Stimulated activated CD4-positive, alpha-beta T cell treated with anti-CD3 and anti-CD28 coated beads, TNF-alpha, amount 100 ng/mL, for 24 hours (primary cell): ENCODE measurements around the gene RAET1G.
"Not testable (repeated sequence)": the region's sequence is repeated elsewhere in the genome, so short reads cannot be mapped to it uniquely, and the experiment has no call there.

Source experiments
- DNase-seq, 3 experiments: peaks; one replicate each; pipeline ENCODE4 v3.0.0-alpha.2; 2020; ENCODE audit warnings: low read depth in 3 of 3

RAET1G gene

DNA sequence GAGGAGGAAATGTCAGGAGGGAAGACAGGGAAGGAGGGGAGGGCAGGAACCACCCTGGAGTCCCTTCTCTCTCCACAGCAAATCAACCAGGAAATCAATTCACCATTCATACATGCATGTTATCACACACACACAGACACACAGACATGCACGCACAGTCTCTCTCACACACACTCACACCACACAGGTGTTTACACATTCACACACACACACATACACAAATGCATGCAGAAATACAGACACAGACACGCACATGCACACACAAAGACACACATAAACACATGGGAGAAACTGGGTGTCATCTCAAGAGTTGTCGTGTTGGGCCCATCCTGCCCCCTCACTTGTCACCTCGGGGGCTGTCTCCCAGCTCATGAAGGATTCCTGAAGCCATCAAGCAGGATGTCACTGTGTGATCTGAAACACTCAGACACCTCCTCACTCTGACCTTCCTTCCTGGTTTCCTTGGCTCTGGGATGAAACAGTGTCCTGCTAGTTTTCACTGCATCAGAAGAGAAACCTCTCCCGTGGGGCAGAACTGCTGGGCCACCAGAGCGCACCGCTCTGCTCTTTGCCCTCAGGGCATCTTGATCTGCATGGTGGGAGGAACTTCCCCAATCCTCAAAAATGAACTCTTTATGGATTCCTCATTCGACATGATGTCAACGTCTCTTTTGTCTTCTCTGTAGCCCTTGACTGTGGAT lies 9.2 kb downstream of the RAET1G start:
- no peak for DNase-seq

DNA sequence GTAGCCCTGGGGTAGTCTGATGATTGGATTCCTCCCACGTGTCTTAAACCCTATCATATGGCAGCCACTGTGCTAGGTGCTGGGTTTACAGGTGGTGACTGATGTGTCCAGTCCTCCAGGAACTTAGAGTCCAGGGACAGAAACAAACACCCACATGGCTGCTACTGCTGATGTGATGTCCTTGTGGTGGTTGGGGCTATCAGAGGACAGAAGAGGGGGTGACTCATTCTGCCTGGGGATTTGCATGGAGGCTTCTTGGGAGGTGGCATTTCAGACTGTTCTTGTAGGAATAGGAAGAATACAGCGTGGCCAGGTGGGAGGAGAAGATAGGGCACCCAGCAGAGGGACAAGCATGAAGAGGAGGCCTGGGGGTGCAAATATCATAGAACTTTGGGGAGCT lies 9.8 kb downstream of the RAET1G start:
- DNase-seq, result no peak

- DNase-seq, result not testable (repeated sequence)
Observed at GRCh38 chr6:149912680-149913079, 10.2 kb downstream of the RAET1G start.

GRCh38 chr6:149910721-149911151 lies 12.2 kb downstream of the RAET1G start:
- no peak for DNase-seq

DNA sequence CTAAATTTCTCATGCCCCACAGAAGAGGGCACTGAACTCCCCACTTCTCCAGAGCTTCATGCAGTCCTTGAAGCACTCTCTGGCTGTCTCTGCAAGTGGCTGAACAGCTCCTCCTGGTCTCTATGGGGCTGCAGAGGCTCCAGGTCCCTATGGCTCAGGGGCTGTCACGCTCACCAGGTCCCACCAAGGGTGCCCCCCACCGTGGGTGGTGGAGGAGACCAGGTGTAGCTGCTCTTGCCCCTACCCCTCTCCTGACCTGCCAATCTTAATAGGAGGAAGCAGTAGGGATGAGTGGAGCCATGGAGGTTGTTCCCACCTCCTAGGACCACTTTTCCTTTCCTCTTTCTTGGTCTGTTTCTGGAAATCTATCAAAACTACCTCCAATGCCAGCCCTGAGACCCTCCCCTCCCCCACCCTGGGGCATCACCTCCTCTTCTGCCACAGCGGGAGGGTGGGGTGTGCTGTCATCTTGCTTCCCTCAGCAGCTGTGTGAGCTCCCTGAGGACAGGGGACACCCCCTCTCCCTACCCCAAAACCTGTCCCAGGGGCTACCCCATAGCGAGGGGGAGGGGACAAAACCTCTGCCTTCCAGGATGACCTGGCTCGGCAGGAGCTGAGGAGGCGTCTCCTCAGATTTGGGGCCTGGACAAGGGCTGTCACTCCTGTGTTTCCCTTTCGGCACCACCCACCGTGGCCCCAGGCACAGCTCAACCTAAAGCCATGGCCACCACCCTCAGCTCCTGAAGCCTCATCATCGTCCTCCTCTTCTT lies 13.0 kb downstream of the RAET1G start:
- DNase-seq, result no peak

DNA sequence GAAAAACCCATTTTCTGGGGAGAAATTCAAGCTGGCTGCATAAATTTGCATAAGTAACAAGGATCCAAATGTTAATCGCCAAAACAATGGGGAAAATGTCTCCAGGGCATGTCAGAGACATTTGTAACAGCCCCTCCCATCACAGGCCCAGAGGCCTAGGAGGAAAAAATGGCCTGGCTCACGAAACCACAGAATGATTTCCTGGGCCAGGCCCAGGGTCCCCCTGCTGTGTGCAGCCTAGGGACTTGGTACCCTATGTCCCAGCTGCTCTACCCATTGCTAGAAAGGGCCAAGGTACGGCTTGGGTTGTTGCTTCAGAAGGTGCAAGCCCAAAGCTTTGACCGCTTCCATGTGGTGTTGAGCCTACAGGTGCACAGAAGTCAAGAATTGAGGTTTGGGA lies 14.4 kb downstream of the RAET1G start:
- not testable (repeated sequence) for DNase-seq

DNA sequence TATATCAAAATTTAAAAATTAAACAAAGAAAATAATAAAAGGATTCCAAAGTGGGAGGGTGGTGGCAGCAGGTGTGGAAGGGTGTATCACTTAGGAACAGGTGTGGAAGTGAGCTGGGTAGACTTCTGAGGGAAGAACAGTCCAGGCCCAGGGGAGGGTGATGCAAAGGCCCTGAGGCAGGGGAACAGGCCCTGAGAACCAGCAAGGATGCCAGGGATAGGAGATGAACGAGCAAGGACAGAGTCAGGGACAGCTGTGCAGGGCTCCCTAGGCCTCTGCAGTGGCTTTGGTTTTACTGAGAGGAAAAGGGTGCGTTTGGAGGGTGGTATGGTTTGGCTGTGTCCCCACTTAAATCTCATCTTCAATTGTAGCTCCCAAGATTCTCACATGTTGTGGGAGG lies 15.6 kb downstream of the RAET1G start:
- no peak for DNase-seq

GRCh38 chr6:149906405-149906804 lies 16.5 kb downstream of the RAET1G start:
- no peak for DNase-seq

- no peak for DNase-seq
Observed at GRCh38 chr6:149905911-149906371, 17.0 kb downstream of the RAET1G start.

DNA sequence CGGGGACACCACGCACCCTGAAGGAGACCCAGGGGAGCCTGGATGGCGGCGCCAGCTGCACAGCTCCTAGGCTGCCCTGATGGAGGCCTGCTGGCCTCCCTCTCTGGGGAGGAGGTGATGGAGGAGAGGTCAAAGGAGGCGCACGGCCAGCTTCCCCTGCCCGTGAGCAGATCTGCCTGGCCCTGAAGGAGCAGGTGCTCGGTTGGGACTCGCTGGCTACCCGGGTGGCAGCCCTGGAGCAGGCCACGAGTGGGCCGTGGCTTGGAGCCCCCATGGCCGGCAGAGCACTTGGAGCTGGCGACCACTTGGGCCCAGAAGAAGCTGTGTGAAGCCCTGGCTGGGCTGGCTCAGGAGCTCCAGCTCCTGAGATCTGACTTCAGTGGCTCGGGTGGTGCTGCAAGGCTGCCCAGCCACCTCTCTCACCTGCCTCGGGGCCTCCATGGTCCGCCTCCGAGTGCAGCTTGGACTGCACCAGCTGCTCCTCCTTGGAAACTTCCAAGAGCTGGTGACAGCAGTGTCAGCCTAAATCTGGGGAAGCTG lies 17.5 kb downstream of the RAET1G start:
- DNase-seq, result no peak

- DNase-seq, result no peak
Observed at GRCh38 chr6:149904661-149905370, 18.1 kb downstream of the RAET1G start.

DNA sequence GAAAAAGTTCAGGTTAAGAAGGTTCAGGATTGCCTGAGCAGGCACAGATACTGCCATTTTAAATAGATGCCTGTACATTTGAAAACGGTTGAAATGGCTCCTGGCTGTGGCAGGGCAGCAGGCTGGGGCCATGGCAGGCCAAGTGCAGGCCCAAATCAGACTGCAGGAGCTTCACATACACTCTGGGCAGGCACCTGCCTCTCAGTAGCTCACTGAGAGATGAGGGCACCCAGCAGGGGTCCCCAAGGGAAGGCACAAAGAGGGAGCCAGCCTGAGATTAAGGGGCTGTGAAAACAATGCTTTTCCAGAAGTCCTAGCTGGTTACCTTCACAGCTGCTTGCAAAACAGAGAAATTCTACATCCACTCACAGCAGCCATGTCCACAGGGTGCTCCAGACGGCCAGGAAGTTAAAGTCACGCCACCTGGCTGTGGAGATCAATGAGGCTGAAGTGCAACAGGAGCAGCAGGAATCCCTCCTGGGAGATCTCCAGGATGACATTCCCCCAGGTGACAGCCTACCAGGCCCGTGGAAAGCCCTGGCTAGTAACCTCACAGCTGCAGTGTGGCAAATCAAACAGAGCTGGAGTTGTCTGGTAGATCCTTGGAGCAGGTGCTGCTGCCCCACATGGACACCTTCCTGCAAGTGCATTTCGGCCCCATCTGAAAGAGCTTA lies 18.8 kb downstream of the RAET1G start:
- no peak for DNase-seq

DNA sequence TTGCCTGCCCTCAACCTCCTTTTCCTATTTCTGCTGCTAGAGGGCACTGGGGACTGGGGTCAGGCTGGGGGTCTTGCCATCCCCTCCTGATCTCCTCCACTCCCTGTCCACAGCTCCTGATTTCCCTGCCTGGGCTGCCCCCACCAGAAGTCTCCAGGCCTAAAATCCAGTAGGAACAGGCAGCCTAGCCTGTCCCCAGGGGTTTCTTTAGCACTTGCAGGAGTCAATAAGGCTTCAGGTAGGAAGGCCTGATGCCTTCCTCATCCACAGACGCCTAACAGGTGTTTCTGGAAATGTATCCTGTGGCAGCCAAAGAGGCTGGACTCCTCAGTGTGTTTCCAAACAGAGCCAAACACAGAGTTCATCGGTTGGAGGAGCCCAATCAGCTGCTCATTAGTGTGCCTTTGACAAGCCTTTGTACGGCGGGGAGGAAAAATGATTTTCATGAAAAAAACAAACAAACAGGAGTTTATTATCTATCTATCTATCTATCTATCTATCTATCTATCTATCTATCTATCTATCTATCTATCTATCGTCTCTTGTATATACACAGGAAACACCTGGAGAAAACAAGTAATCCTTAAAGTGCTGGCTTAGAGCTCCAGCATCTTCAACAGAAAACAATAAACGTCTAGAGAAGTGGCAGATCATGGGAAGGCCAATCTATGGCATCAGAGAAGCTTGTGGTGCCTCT lies 21.3 kb downstream of the RAET1G start:
- no peak for DNase-seq

DNA sequence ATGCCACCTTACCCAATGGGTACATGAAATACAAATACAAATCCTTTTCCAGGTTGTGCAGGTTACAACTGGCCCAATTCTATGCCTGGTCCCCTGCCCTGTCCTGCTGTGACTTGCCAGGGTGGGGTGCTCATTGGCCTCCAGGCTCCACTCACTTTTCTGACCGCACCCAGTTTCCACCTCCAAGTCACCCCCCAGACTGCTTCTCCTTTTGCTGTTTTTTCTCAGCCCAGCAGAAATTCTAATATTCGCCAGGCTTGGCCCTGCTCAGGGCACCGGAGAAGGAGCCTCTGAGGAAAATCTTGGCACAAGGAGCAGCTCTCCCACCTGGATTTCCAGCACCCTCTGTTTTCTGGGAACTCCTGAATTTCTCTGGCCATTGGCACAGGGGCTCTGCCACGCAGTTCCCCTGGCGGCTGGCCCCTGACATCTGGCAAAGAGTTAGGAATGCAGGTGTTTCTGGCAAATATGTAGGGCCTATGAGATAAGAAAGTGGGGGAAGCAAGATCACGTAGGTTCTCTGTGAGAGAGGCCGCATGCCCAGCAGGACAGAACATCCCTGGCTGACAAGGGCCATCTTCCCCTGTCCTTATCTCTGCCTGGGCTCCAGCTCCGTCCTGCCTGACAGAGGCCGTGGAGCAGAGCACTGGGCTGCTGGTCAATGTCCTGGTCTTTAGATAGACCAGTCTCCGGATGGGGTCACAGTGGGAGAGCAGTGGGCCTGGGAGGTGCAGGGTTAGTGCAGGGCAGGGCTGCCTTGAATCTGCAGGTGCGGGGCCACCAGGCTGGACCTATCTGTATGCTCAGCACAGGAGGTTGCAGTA lies 22.1 kb downstream of the RAET1G start:
- no peak for DNase-seq

- DNase-seq, result no peak
Observed at GRCh38 chr6:149899926-149900619, 22.8 kb downstream of the RAET1G start.

GRCh38 chr6:149899486-149899885 lies 23.4 kb downstream of the RAET1G start:
- DNase-seq, result no peak

- DNase-seq, result no peak
Observed at GRCh38 chr6:149898966-149899365, 24.0 kb downstream of the RAET1G start.

DNA sequence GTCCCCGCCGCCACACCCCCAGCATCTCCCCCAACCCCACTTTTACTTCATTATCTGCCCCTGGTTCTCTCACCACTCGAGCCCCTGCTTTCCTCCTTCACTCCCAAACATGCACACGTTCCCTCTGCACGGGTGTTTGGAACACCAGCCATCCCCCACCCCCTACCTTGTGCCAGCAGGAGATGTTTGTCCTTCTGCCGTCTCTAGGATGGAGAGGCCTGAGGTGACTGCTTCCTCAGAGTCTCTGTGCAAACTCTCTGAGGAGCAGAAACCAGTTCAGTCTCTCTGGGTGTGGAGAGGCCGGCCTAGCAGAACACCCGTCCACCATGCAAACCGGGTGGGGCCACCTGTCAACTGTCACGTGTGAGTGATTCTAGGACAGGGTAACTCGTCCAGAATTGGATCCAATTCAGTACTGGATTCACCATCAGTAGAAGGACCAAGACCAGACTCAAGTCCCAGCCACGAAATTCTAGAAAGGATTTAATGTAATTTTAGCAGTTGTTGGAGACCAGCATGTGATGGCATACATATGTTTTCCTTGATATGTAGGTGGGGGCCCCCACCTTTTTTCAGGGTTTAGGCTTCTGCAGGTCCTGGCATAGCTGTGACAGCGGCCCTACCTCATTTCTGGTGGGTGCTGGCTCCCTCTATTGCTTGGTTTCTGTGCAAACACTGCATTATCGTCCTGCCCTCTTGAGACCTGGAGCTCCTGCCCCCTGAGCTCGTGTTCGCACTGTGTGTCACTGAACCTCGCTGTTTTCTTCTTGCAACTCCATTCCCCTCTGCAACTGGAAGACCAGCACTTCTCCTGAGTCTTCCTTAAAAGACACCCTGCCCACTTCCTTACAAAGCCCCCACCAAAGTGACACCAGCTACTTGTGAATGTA lies 24.8 kb downstream of the RAET1G start, which contains the start of gene RAET1E:
RAET1E (minus strand) TSS at position 259 of the 890 bp plus-strand sequence. CDS start 7,212 bp downstream, outside the sequence.
- no peak for DNase-seq
